HepG2 (cell line): ENCODE results near the gene PLCB1. TPM values are rescaled to one million over a fixed set of nuclear protein-coding genes. Genes with fewer than 3 reads are reported as not detected.

Experiments
- AGO2 ChIP-seq: fragments of 200-400 bp; formaldehyde crosslinking; optimal IDR thresholded peaks from 2 replicates; pipeline ENCODE3; 2017; ENCODE audit warnings: mild to moderate bottlenecking, low read depth, low read length, moderate library complexity
- ARID5B ChIP-seq: IDR thresholded peaks from 2 replicates; pipeline ENCODE4 v1.4.0; 2020; ENCODE audit warnings: mild to moderate bottlenecking, missing genetic modification reagents
- ETV6 ChIP-seq: sonication (generic); formaldehyde crosslinking; conservative IDR thresholded peaks from 2 replicates; pipeline ENCODE4 v1.4.0; 2020; ENCODE audit warnings: missing genetic modification reagents
- LRRFIP1 ChIP-seq: sonication (generic); formaldehyde crosslinking; conservative IDR thresholded peaks from 2 replicates; pipeline ENCODE4 v1.4.0; 2020; ENCODE audit warnings: missing genetic modification reagents
- NFIB ChIP-seq: sonication (generic); formaldehyde crosslinking; IDR thresholded peaks from 2 replicates; pipeline ENCODE4 v1.9.0; 2021; ENCODE audit warnings: missing genetic modification reagents, mild to moderate bottlenecking, borderline replicate concordance
- PCBP1 ChIP-seq: fragments of 200-400 bp; formaldehyde crosslinking; IDR thresholded peaks from 2 replicates; pipeline ENCODE4 v1.6.1; 2017; ENCODE audit warnings: mild to moderate bottlenecking, low read depth, low read length, borderline replicate concordance
- PRMT3 ChIP-seq: sonication (generic); formaldehyde crosslinking; IDR thresholded peaks from 2 replicates; pipeline ENCODE4 v1.8.1; 2022; ENCODE audit warnings: low read depth, mild to moderate bottlenecking, moderate library complexity, missing genetic modification reagents, borderline replicate concordance
- SMARCE1 ChIP-seq: fragments of 450-650 bp; IDR thresholded peaks from 2 replicates; pipeline ENCODE4 v1.6.1; 2017; ENCODE audit warnings: borderline replicate concordance
- TRIM22 ChIP-seq: fragments of 450-650 bp; IDR thresholded peaks from 2 replicates; pipeline ENCODE4 v1.6.1; 2017
- WIZ ChIP-seq: sonication (generic); formaldehyde crosslinking; IDR thresholded peaks from 2 replicates; pipeline ENCODE4 v1.5.1; 2020; ENCODE audit warnings: mild to moderate bottlenecking, missing genetic modification reagents
- ZKSCAN5 ChIP-seq: sonication (generic); formaldehyde crosslinking; IDR thresholded peaks from 2 replicates; pipeline ENCODE4 v1.5.1; 2020; ENCODE audit warnings: mild to moderate bottlenecking, missing genetic modification reagents
- ZNF224 ChIP-seq: sonication (generic); formaldehyde crosslinking; IDR thresholded peaks from 2 replicates; pipeline ENCODE4 v1.5.0; 2020; ENCODE audit warnings: mild to moderate bottlenecking, missing genetic modification reagents
- ZNF367 ChIP-seq: sonication (generic); formaldehyde crosslinking; IDR thresholded peaks from 2 replicates; pipeline ENCODE4 v1.4.0; 2020; ENCODE audit warnings: missing genetic modification reagents, borderline replicate concordance
- ZNF513 ChIP-seq: sonication (generic); formaldehyde crosslinking; conservative IDR thresholded peaks from 2 replicates; pipeline ENCODE4 v1.5.0; 2020; ENCODE audit warnings: missing genetic modification reagents
- ZNF558 ChIP-seq: sonication (generic); formaldehyde crosslinking; IDR thresholded peaks from 2 replicates; pipeline ENCODE4 v1.9.0; 2022; ENCODE audit warnings: mild to moderate bottlenecking, missing genetic modification reagents, borderline replicate concordance
- ZNF614 ChIP-seq: IDR thresholded peaks from 2 replicates; pipeline ENCODE4 v1.6.1; 2018; ENCODE audit warnings: missing biosample characterization, missing genetic modification reagents, inconsistent platforms, borderline replicate concordance
- polyA plus RNA-seq, 8 experiments: library from polyadenylated mRNA; depleted of rRNA in 3 of 8; stranded (reverse) in 7 of 8; unstranded in 1 of 8; fragments of >200 nt; fragmentation: Illumina TruSeq in 4 of 8; extraction: Trizol in 4 of 8; gene quantifications; 2 replicates each; pipeline versions ENCODE4 v1.2.1 to v1.2.3, GENCODE V29; 2011 to 2016; ENCODE audit warnings: low read depth in 4 of 8, missing spikeins in 1 of 8, mixed read lengths in 1 of 8; ENCODE audit not compliant: insufficient read depth in 1 of 8
- total RNA-seq, 5 experiments: library from RNA; depleted of rRNA; stranded (reverse); fragments of >200 nt; fragmentation: Illumina TruSeq; extraction: Trizol; gene quantifications; 2 replicates each; pipeline ENCODE4 v1.2.3, GENCODE V29; 2016; ENCODE audit warnings: low read depth in 1 of 5

PLCB1 gene
- total and polyA plus RNA-seq, 2 of the 13 experiments (the other 11 are each of a cell fraction or from before 2014, with no cell fraction given): 42.4 to 55.9 TPM

GRCh38 chr20:8330785-8331695, 199.0 kb downstream of the PLCB1 start (continued):
- no peak for TF ChIP-seq ZNF558 (CRISPR knock-in tag)
- TF ChIP-seq PRMT3: 0 out of 2 replicates have a peak, but pooled peaks have one; percentile 41
- TF ChIP-seq ZNF513: no peak
- TF ChIP-seq PCBP1: no peak
- no peak for TF ChIP-seq ZKSCAN5
- TF ChIP-seq ZNF367 (CRISPR knock-in tag): no peak
- TF ChIP-seq ZNF614: peak; percentile 35; the same call in 1 of the 2 replicates
- TF ChIP-seq ARID5B (CRISPR knock-in tag): peak; percentile 97
- no peak for TF ChIP-seq NFIB (CRISPR knock-in tag)
- TF ChIP-seq WIZ: no peak
- no peak for TF ChIP-seq ZNF224
- TF ChIP-seq TRIM22: no peak
- TF ChIP-seq AGO2: no peak
- no peak for TF ChIP-seq SMARCE1
- no peak for TF ChIP-seq LRRFIP1 (CRISPR knock-in tag)
- no peak for TF ChIP-seq ETV6 (CRISPR knock-in tag)
